DMS79 (cell line): ENCODE data around the gene PLCB4.

ENCODE experiments used
- DNase-seq: peaks from one replicate; lab custom pipeline; 2025; lab: John Stamatoyannopoulos, UW

Gene PLCB4

GRCh38 chr20:9453201-9453600 lies 384.3 kb downstream of the PLCB4 start:
- DNase-seq, result no peak

GRCh38 chr20:9454791-9455190 lies 385.9 kb downstream of the PLCB4 start:
- no peak for DNase-seq

GRCh38 chr20:9457136-9457535 lies 388.2 kb downstream of the PLCB4 start:
- no peak for DNase-seq

- DNase-seq, result no peak
These were observed 389.4 kb downstream of the PLCB4 start for GRCh38 chr20:9458138-9458796.

- no peak for DNase-seq
These were observed 391.6 kb downstream of the PLCB4 start for GRCh38 chr20:9460518-9460917.

GRCh38 chr20:9467995-9468394 lies 399.1 kb downstream of the PLCB4 start:
- no peak for DNase-seq

GRCh38 chr20:9474835-9475415 lies 406.0 kb downstream of the PLCB4 start:
- no peak for DNase-seq

GRCh38 chr20:9475456-9475855 lies 406.6 kb downstream of the PLCB4 start:
- DNase-seq, result no peak

GRCh38 chr20:9476174-9476573 lies 407.3 kb downstream of the PLCB4 start:
- no peak for DNase-seq

GRCh38 chr20:9476637-9477036 lies 407.8 kb downstream of the PLCB4 start:
- no peak for DNase-seq

- no peak for DNase-seq
These were observed 409.9 kb downstream of the PLCB4 start for GRCh38 chr20:9478771-9479170.

- no peak for DNase-seq
These were observed 411.2 kb downstream of the PLCB4 start for GRCh38 chr20:9480066-9480465.

- no peak for DNase-seq
These were observed 413.3 kb downstream of the PLCB4 start for GRCh38 chr20:9482180-9482579.

- no peak for DNase-seq
These were observed 414.2 kb downstream of the PLCB4 start for GRCh38 chr20:9483131-9483530.

GRCh38 chr20:9485614-9486340 lies 416.9 kb downstream of the PLCB4 start:
- no peak for DNase-seq

- no peak for DNase-seq
These were observed 418.3 kb downstream of the PLCB4 start for GRCh38 chr20:9487231-9487630.

- no peak for DNase-seq
These were observed 419.2 kb downstream of the PLCB4 start for GRCh38 chr20:9488063-9488462.

- no peak for DNase-seq
These were observed 421.3 kb downstream of the PLCB4 start for GRCh38 chr20:9490161-9490560.

- no peak for DNase-seq
These were observed 421.7 kb downstream of the PLCB4 start for GRCh38 chr20:9490631-9491030.

- DNase-seq, result no peak
These were observed 422.4 kb downstream of the PLCB4 start for GRCh38 chr20:9491324-9491723.

GRCh38 chr20:9492067-9492466 lies 423.2 kb downstream of the PLCB4 start:
- DNase-seq, result no peak

- no peak for DNase-seq
These were observed 424.9 kb downstream of the PLCB4 start for GRCh38 chr20:9493803-9494202.

- DNase-seq, result no peak
These were observed 426.8 kb downstream of the PLCB4 start for GRCh38 chr20:9495701-9496100.
